Measurements from ENCODE around the gene GOLGA6D.
"Not testable (repeated sequence)": the region's sequence is repeated elsewhere in the genome, so short reads cannot be mapped to it uniquely, and the experiment has no call there.

The GOLGA6D gene

GRCh38 chr15:75293660-75294059 is 11.0 kb downstream of the GOLGA6D start:
- DNase-seq, result not testable (repeated sequence)

DNA sequence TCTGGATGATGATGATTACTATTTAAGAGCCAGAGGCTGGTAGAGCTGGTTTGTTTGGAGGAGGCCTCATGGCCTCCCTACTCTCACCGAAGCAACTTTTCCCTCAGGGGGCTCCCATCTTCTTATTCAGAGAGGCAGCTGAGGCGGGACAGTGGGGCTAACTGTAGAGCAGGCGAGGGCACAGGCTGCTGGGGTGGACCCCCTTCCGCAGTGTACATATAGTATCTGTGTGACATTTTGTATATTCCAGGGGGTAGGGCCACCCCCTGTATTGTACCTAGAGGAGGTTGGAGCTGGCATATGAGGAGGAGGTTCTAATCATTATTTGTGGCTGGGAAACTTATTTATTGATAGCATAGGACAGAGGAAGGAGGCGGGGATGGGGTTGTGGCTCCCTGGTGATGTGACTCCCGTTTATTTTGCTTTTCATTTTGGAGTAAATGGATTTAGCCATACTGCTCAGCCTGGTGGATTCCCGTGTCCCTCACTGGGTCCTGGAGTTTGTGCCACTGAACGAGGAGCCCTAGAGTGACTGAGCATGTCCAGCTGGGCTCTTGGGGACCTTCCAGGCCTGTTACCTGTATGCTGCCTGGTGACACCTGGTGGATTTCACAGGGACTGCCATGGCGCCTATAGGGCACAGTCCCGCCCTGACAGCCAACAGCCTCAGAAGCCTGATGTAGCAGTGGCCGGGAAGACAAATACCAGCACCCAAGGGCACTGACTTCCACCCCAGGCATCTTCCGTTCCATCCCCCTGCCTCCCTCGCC is 16.1 kb downstream of the GOLGA6D start:
- DNase-seq, result not testable (repeated sequence)

- DNase-seq, result peak; percentile 47
Observed at GRCh38 chr15:75299311-75299688, 16.7 kb downstream of the GOLGA6D start.

- DNase-seq, result not testable (repeated sequence)
Observed at GRCh38 chr15:75300026-75300425, 17.4 kb downstream of the GOLGA6D start.

DNA sequence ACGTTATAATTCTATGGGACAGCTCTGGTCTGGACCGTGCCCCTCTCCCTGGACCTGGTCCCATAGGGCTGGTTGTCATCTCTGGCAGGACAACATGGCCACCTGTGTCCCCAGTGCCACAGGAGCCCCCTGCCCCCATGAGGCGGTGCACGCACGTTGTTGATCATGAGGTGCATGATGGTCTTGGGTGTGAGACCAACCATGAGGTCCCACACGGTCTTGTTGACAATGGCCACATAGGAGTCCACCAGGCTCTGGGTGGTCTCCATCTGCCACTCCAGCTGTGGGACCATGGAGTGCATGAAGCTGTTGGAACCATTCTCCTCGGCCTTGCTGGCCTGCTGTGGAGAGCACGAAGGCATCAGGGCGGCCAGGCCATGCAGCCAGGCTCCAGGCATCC is 19.7 kb downstream of the GOLGA6D start:
- no peak for DNase-seq

DNA sequence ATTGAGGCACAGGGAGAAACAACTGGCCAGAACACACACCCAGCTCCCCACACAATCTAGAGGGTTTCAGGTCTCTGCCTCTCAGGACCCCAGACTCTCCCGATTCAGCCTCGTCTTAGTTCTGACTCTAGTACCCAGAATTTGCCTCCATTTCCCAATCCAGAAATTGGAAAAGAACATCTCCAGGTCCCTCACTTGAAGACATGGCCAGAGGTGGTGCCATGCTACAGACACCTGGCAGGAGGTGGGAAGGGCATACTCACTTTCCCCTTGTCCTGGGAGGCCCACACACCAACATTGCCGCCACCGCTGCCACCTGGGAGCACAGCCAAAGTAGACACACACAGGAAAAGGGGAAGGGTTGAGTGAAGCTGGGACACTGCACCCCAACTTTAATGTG is 20.1 kb downstream of the GOLGA6D start:
- DNase-seq, result not testable (repeated sequence)

GRCh38 chr15:75306188-75306587 is 23.6 kb downstream of the GOLGA6D start:
- no peak for DNase-seq

- DNase-seq, result no peak
Observed at GRCh38 chr15:75307778-75308390, 25.2 kb downstream of the GOLGA6D start.

DNA sequence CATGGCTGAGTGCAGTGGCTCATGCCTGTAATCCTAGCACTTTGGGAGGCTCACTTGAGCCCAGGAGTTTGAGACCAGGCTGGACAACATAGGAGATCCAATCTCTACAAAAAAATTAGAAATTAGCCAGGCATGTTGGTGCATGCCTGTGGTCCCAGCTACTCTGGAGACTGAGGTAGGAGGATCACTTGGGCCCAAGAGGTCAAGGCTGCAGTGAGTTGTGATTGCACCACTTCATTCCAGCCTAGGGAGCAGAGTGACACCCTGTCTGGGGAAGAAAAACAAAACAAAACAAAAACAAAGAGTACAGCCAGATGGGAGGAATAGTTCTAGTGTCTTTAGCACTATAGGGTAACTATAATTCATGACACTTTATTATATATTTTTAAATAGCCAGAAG is 27.1 kb downstream of the GOLGA6D start:
- no peak for DNase-seq

DNA sequence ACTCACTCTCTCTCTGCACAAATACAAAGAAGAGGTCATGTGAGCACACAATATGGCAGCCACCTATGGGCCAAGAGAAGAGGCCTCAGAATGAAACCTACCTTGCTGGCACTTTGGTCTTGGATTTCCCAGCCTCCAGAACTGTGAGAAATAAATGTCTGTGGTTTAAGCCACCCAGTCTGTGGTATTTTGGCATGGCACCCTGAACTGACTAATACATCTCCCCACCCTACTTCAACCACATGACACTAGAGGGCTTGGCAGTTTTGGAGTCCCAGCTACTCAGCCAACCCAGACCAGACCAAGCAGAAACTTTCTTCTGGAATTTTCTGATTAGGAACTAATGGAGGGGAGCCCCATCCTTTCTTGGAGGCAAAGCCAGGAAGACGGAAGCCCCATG is 29.9 kb downstream of the GOLGA6D start:
- not testable (repeated sequence) for DNase-seq

GRCh38 chr15:75313116-75313845 is 30.6 kb downstream of the GOLGA6D start:
- DNase-seq, result no peak

GRCh38 chr15:75314552-75315290 is 32.1 kb downstream of the GOLGA6D start:
- DNase-seq, result no peak

- DNase-seq, result not testable (repeated sequence)
Observed at GRCh38 chr15:75319231-75319897, 36.7 kb downstream of the GOLGA6D start.

DNA sequence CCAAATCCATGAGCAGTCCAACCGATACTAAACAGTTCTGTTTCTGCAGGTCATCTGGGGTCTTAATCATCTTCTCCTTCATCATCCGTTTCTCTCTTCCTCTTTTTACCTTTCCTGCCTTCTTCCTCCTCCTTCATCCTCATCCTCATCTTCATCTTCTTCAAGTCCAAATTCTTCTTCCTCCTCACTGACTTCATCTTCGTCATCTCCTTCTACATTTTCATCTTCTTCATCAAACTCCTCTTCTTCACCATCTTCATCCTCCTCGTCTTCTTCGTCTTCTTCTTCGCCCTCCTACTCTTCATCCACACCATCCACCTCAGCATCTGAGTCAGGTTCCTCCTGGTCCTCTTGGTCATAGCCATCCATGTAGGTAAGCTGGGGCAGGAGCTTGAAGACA is 39.1 kb downstream of the GOLGA6D start:
- no peak for DNase-seq

DNA sequence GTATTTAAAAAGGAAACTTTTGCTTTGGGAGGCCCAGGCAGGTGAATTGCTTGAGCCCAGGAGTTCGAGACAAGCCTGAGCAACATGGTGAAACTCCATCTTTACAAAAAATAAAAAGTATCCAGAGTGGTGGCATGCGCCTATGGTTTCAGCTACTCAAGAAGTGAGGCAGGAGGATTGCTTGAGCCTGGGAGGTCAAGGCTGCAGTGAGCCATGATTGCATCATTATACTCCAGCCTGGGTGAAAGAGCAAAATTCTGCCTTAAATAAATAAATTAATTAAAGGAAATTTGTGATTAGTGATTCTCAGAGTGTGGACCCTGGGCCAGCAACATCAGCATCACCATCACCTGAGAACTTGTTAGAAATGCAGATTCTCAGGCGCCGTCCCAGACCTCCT is 43.3 kb downstream of the GOLGA6D start:
- DNase-seq, result no peak

DNA sequence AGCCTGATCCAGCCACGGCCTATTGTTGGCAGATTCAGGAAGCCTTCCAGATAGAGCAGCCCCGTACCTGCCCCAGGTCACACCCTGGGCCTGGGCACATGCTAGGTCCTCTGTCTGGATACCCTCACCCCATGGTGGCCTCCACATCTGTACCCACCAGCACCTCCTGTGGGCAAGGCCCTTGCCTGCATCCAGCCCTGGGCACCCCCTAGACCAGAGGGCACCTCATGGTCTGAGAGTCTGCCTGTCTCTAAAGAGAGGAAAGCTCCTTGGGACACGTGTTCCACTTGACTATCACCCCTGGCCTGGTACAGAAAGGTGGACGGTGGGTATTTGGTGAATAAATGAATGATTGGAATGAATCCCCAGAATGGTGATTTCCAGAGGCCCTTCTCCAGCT is 44.4 kb downstream of the GOLGA6D start:
- no peak for DNase-seq

DNA sequence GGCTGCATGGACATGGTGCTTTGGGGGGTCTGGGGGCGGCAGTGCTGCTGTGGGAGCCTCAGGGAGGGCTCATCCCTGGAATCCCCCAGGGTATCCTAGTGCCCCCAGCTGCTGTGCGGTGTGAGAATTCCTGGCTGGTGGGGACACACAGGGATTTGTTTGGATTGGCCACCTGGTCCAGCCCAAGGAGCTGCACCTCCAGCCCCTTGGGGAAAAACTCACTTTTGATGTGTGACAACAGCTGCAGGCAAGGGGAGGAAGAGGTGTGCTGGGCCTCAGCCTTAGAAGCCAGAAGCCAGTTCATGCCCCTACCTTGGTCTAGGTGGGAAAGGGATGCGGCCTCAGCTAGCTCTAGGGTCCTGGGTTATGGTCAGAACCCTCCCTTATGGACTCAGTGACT is 44.9 kb downstream of the GOLGA6D start:
- DNase-seq, result no peak

DNA sequence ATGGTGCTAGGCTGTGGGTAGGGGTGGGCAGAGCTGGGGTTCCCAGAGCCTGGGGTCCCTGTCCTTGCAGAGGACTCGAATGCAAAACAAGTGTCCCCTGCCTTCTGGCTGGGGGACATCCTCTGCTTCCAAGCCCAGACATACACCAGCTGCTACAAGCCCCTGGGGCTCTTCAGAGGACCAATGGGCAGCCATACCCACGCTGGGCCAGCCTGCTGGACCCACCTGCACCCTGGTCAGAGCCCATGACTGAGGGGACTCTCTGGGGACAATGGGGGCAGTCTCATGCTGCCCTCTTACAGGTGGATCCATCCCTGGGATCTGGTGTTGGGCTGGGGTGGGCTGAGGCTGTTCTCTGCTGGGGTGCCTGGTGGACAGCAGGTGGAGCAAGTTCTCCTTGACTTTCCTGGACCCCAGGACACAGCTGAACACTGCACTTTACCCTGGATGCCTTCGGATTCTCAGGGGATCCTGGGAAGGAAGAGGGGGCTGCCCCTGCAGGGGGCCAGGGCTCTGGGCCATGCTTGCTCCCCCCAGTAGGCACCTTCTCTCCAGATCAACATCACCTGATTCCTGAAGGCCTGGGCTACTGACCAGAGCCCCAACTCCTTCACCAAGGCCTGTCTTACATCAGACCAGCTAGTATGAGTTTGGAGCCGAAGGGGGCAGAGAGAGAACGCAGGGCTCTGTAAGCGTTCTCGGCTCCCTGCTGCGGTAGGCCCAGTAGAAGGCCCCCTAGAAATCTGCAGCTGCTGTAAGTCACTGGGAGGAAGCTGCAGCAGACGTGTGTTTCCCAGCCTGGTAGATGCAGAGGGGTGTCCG is 46.1 kb downstream of the GOLGA6D start:
- no peak for DNase-seq

DNA sequence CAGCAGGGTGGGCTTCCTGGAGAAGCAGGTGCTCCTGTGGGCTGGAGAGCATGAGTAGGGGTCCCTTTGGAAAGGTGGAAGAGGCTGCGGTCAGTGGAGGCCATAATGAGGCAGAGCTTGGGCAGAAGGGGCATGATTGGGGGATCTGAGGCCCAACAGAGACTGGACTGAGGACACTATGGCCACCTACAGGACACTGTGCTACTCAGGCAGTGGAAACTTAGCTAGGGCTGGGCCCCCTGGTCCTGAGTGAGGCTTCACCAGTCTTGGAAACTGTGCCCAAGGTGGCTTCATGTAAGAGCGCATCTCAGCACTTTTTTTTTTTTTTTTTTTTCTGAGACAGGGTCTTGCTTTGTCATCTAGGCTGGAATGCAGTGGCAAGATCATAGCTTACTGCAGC is 46.9 kb downstream of the GOLGA6D start:
- DNase-seq, result no peak

GRCh38 chr15:75332093-75332492 is 49.5 kb downstream of the GOLGA6D start:
- not testable (repeated sequence) for DNase-seq

- DNase-seq, result not testable (repeated sequence)
Observed at GRCh38 chr15:75333654-75334419, 51.2 kb downstream of the GOLGA6D start.

Measured in effector CD4-positive, alpha-beta T cell (primary cell).